IPS DF 4.7 (cell line): ENCODE results near the gene UNK.
"Not testable (repeated sequence)": the region's sequence is repeated elsewhere in the genome, so short reads cannot be mapped to it uniquely, and the experiment has no call there.

Source experiments
- DNase-seq: peaks from one replicate; pipeline ENCODE4 v3.0.0-alpha.2; 2013; ENCODE audit warnings: low spot score; ENCODE audit errors: extremely low read depth

Gene UNK

GRCh38 chr17:75870228-75870627 is 85.6 kb downstream of the UNK start:
- DNase-seq: not testable (repeated sequence)

GRCh38 chr17:75872434-75873351 is 88.1 kb downstream of the UNK start:
- DNase-seq: no peak

GRCh38 chr17:75873587-75874322 is 89.1 kb downstream of the UNK start:
- DNase-seq: no peak

GRCh38 chr17:75874323-75875181 is 89.9 kb downstream of the UNK start:
- DNase-seq: no peak
